B cell (primary cell): Measurements from ENCODE around the gene TLR9. TPM values are rescaled to one million over a fixed set of nuclear protein-coding genes. Genes with fewer than 3 reads are reported as not detected.
A peak's percentile ranks its signal among the peaks of the same experiment; 100 is the strongest.

Experiments used
- ATAC-seq: fragments of 200-7000 bp; cut with Tn5 transposase; one replicate; pipeline ENCODE4 v1.10.0; 2021; ENCODE audit warnings: low read depth, mild to moderate bottlenecking, moderate number of reproducible peaks, moderate library complexity
- CTCF ChIA-PET: fragments of 350-600 bp; sonication (Branson Sonifier 250); formaldehyde crosslinking; loops from one replicate; lab custom pipeline; 2021; ENCODE audit warnings: antibody characterized with exemption, inconsistent platforms; lab: Charles Lee
- POLR2A ChIA-PET: fragments of 350-600 bp; sonication (Branson Sonifier 250); formaldehyde crosslinking; loops from one replicate; lab custom pipeline; 2021; ENCODE audit warnings: antibody characterized with exemption; lab: Charles Lee
- DNase-seq: peaks from one replicate; pipeline ENCODE4 v3.0.0; 2013
- H2AFZ ChIP-seq: 2 replicates; pipeline ENCODE4 v1.6.1; 2012; ENCODE audit warnings: mild to moderate bottlenecking, low read depth, low read length; ENCODE audit not compliant: insufficient read depth, poor library complexity, severe bottlenecking
- H3K27ac ChIP-seq, 2 donors: 1 replicate in 1 of 2; 2 replicates in 1 of 2; pipeline ENCODE4 v1.5.1; 2012 to 2013; ENCODE audit warnings: low read length in 2 of 2, mild to moderate bottlenecking in 2 of 2, moderate library complexity in 1 of 2
- H3K27me3 ChIP-seq, 4 experiments: fragments of 200-600 bp in 1 of 4; sonication (generic) in 1 of 4; replicated peaks in 1 of 4; 1 replicate in 2 of 4; 2 replicates in 2 of 4; pipeline versions ENCODE4 v1.6.1 to v1.7.0; 2013 to 2016; ENCODE audit warnings: low read length in 3 of 4, mild to moderate bottlenecking in 2 of 4, mixed read lengths in 1 of 4, moderate library complexity in 1 of 4; ENCODE audit not compliant: insufficient read depth in 4 of 4, control insufficient read depth in 3 of 4; ENCODE audit errors: control extremely low read depth in 1 of 4
- H3K36me3 ChIP-seq, 2 experiments: replicated peaks in 1 of 2; 1 replicate in 1 of 2; 2 replicates in 1 of 2; pipeline versions ENCODE4 v1.6.1 to v1.7.1; 2013; ENCODE audit warnings: low read length in 1 of 2; ENCODE audit not compliant: insufficient read depth in 2 of 2, control insufficient read depth in 1 of 2; ENCODE audit errors: control extremely low read depth in 1 of 2, extremely low read depth in 1 of 2
- H3K4me1 ChIP-seq, 2 donors: fragments of 200-600 bp in 1 of 2; sonication (generic) in 1 of 2; 1 replicate in 1 of 2; 2 replicates in 1 of 2; pipeline versions ENCODE4 v1.5.1 to v1.6.1; 2013 to 2017; ENCODE audit warnings: low read length in 2 of 2; ENCODE audit not compliant: control insufficient read depth in 2 of 2, insufficient read depth in 2 of 2
- H3K4me2 ChIP-seq: replicated peaks from 2 replicates; pipeline ENCODE3; 2012; ENCODE audit warnings: mild to moderate bottlenecking, low read depth, low read length; ENCODE audit not compliant: poor library complexity, severe bottlenecking
- H3K4me3 ChIP-seq, 5 experiments: fragments of 200-600 bp in 1 of 5; sonication (generic) in 1 of 5; 1 replicate in 3 of 5; 2 replicates in 2 of 5; pipeline versions ENCODE4 v1.5.1 to v1.7.0; 2011 to 2016; ENCODE audit warnings: low read length in 4 of 5, mild to moderate bottlenecking in 4 of 5, low read depth in 2 of 5, control low read depth in 1 of 5, moderate library complexity in 1 of 5; ENCODE audit not compliant: insufficient read depth in 1 of 5; ENCODE audit errors: control extremely low read depth in 1 of 5, extremely low read depth in 1 of 5
- H3K79me2 ChIP-seq: fragments of 200-600 bp; sonication (generic); one replicate; pipeline ENCODE4 v1.6.0; 2016; ENCODE audit warnings: low read length; ENCODE audit not compliant: control insufficient read depth, insufficient read depth
- H3K9ac ChIP-seq: fragments of 200-600 bp; sonication (generic); 2 replicates; pipeline ENCODE4 v1.6.1; 2017; ENCODE audit warnings: mild to moderate bottlenecking, low read length, moderate library complexity
- H3K9me3 ChIP-seq, 3 donors: one replicate each; pipeline versions ENCODE4 v1.6.1 to v1.7.1; 2013; ENCODE audit warnings: low read length in 2 of 3; ENCODE audit not compliant: control insufficient read depth in 2 of 3, insufficient read depth in 1 of 3; ENCODE audit errors: control extremely low read depth in 1 of 3
- H4K20me1 ChIP-seq: 2 replicates; pipeline ENCODE4 v1.6.0; 2012; ENCODE audit warnings: mild to moderate bottlenecking, low read length; ENCODE audit not compliant: insufficient read depth, control insufficient read depth, poor library complexity, severe bottlenecking
- H3K27ac Mint-ChIP-seq: one replicate; pipeline ENCODE4 v1.8.0; 2021; ENCODE audit warnings: mixed read lengths
- H3K27me3 Mint-ChIP-seq: one replicate; pipeline ENCODE4 v1.8.0; 2021; ENCODE audit warnings: mixed read lengths
- H3K4me1 Mint-ChIP-seq: one replicate; pipeline ENCODE4 v1.8.0; 2021; ENCODE audit warnings: mixed read lengths
- H3K4me3 Mint-ChIP-seq: one replicate; pipeline ENCODE4 v1.8.0; 2021; ENCODE audit warnings: mixed read lengths
- H3K9me3 Mint-ChIP-seq: one replicate; pipeline ENCODE4 v1.8.0; 2022; ENCODE audit warnings: mixed read lengths; ENCODE audit not compliant: insufficient read depth
- CTCF ChIP-seq: fragments of 200-600 bp; IDR thresholded peaks from one replicate; pipeline ENCODE4 v1.8.0; 2022; ENCODE audit warnings: antibody characterized with exemption, mild to moderate bottlenecking
- EZH2 ChIP-seq: IDR thresholded peaks from 2 replicates; pipeline ENCODE4 v1.6.1; 2012; ENCODE audit warnings: borderline replicate concordance, low read depth, mild to moderate bottlenecking, moderate library complexity, low read length; ENCODE audit not compliant: insufficient read depth, poor library complexity, severe bottlenecking
- WGBS: methylation state at CpG from one replicate; pipeline ENCODE4 v1.1.5; 2013; ENCODE audit warnings: missing lambda C conversion rate; ENCODE audit not compliant: insufficient coverage; 5-methylcytosine and 5-hydroxymethylcytosine counted together
- intact Hi-C: fragments of 100-400 bp; cut with micrococcal nuclease; formaldehyde crosslinking; loops from one replicate; pipeline ENCODE4 v1.10.0; 2022
- polyA plus RNA-seq: library from polyadenylated mRNA; depleted of rRNA; stranded (reverse); fragments of >200 nt; gene quantifications from 2 replicates; pipeline ENCODE4 v1.2.3, GENCODE V29; 2012
- total RNA-seq, 2 donors: library from RNA; stranded (reverse); fragments of 120-200 nt in 1 of 2; gene quantifications; 1 replicate in 1 of 2; 2 replicates in 1 of 2; pipeline versions ENCODE4 v1.2.3 to v1.2.4, GENCODE V29; 2013 to 2022

The TLR9 gene
- total and polyA plus RNA-seq, 2 donors (not counting 1 experiment from before 2014, with no cell fraction given) = 3.7 to 21.0 TPM

DNA sequence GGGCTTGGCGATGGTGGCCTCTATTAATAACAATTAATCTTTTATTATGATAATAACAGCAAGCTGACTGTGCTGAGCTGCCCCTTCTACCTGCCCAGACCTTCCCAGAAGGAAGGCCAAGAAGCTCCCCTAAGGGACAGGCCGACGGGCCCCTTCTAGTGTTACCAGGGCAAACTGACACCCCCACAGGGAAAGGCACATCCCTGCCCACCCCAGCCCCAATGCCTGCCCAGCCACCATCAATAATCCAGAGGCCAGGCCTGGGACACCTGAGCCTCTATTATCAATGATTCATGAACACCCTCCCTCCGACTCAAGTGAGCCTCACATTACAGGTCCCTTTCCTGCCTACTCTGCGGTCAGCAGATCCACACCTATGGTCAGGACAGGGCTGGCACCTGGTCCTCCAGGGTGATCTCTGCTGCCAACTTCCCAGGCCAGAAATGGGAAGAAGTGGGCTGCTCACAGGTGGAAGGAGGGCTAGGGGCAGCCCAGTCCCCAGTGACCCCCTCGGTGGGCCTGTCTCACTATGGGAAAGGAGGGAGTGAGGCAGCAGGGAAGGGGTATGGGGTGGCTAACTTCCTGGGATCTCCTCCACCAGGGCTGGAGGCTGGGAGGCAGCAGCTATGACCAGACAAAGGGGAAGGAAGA, 11.7 kb upstream of the TLR9 start:
- TF ChIP-seq EZH2 (no peak), CTCF (no peak)
- Histone ChIP-seq H3K4me3 (no peak overlapping the region), H3K36me3 (peaks cover 6 to 39% of the 10 kb centered on the region in 2 experiments), H3K9me3 (no peaks in the 10 kb centered on the region), H3K4me1 (peaks cover 35 to 57% of the 10 kb centered on the region in 2 donors), H3K27me3 (no peaks in the 10 kb centered on the region), H4K20me1 (peaks cover 58% of the 10 kb centered on the region), H3K79me2 (peaks cover 83% of the 10 kb centered on the region), H3K9ac (peak overlapping the region; percentile 83), H2AFZ (no peak overlapping the region), H3K27ac (no peak overlapping the region), H3K4me2 (peak overlapping the region; percentile 78)
- intact Hi-C loops = no loop called here
- ATAC-seq (no peak), DNase-seq (no peak)
- Mint-ChIP-seq H3K4me1 (peaks cover 59% of the 10 kb centered on the region), H3K4me3 (peak overlapping the region; percentile 99), H3K9me3 (no peaks in the 10 kb centered on the region), H3K27ac (no peak overlapping the region), H3K27me3 (no peaks in the 10 kb centered on the region)
- WGBS = 80% methylated on average over 5 of the region's 6 CpGs
- ChIA-PET POLR2A (interaction anchor here (0.5 to 3.1 kb wide), 3 partner anchors 11 to 226 kb away, joined by 3 to 28 read pairs (median 6); partner anchors contain the start of gene TLR9), CTCF (interaction anchor here (1.4 to 18.5 kb wide), 5 partner anchors 15 to 102 kb away, joined by 4 to 237 read pairs (median 32); partner anchors contain the start of gene TLR9)

DNA sequence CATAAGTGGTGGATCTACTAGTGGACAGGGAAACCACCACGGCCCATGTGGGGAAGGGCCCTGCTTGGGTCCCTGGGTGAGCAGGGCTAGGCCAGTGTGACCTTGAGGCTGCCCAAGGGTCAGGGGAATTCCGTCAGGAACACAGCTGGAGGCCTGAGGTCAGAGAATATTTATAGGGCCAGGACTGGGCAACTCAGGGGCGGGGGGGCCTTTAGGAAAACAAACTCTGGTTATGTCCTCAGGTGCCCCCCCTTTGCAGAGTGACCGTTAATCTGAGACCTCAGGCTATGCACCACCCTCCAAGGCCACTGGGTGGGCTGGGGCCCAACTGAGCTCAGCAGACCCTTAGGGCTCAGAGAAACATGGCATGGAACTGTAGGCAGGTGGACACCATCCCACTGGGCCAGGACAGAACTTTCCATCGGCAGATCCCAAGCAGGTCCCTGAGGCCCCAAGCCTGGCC, 11.0 kb upstream of the TLR9 start:
- H3K27me3 Mint-ChIP-seq = no peaks in the 10 kb centered on the region
- Histone ChIP-seq H3K9ac (no peak overlapping the region), H3K4me2 (peak overlapping the region; percentile 78), H4K20me1 (peaks cover 65% of the 10 kb centered on the region), H3K4me3 (no peak overlapping the region), H2AFZ (no peak overlapping the region), H3K9me3 (no peaks in the 10 kb centered on the region), H3K36me3 (peaks cover 6 to 45% of the 10 kb centered on the region in 2 experiments), H3K79me2 (peaks cover 90% of the 10 kb centered on the region), H3K4me1 (peaks cover 41 to 64% of the 10 kb centered on the region in 2 donors), H3K27me3 (no peaks in the 10 kb centered on the region), H3K27ac (no peak overlapping the region)
- peak overlapping the region; percentile 10 for H3K27ac Mint-ChIP-seq
- DNase-seq (peak; percentile 12), ATAC-seq (no peak)
- 98% methylated on average over 5 of the region's 5 CpGs for WGBS
- H3K4me3 Mint-ChIP-seq = peak overlapping the region; percentile 39
- H3K4me1 Mint-ChIP-seq = peaks cover 64% of the 10 kb centered on the region
- H3K9me3 Mint-ChIP-seq = no peaks in the 10 kb centered on the region
- ChIA-PET POLR2A (interaction anchor here (3.1 kb wide), 1 partner anchor 10 kb away, joined by 28 read pairs; the partner anchor contains the start of gene TLR9), CTCF (interaction anchor here (1.4 to 18.5 kb wide), 5 partner anchors 14 to 103 kb away, joined by 4 to 237 read pairs (median 32); partner anchors contain the start of gene TLR9)
- intact Hi-C loops = no loop called here
- TF ChIP-seq CTCF (no peak), EZH2 (no peak)
